CD1c-positive myeloid dendritic cell (primary cell): Measurements from ENCODE around the gene C11orf16.
A peak's percentile ranks its signal among the peaks of the same experiment; 100 is the strongest.
"Not testable (repeated sequence)": the region's sequence is repeated elsewhere in the genome, so short reads cannot be mapped to it uniquely, and the experiment has no call there.

Experiments used
- DNase-seq: peaks from one replicate; pipeline ENCODE4 v3.0.0-alpha.2; 2016; ENCODE audit errors: extremely low spot score

The C11orf16 gene

DNA sequence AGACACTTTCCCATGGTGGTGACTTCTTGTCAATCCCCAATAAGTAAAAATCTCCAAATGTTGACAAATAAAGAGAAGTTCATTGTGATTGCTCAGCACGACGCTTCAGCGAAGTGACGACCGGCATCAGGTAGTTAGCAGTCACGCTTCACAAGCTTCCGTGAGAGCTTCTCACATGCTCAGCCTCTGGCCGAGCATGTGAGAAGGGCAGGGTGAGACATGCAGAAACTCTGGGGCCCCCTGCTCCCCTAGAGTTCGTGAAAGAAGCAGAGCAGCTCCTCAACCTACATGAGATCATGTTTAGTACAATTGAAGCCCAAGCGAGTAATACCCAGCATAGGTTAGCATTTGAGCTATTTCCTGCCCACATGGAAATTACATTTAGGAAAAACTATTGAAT lies 4.4 kb upstream of the C11orf16 start:
- no peak for DNase-seq

DNA sequence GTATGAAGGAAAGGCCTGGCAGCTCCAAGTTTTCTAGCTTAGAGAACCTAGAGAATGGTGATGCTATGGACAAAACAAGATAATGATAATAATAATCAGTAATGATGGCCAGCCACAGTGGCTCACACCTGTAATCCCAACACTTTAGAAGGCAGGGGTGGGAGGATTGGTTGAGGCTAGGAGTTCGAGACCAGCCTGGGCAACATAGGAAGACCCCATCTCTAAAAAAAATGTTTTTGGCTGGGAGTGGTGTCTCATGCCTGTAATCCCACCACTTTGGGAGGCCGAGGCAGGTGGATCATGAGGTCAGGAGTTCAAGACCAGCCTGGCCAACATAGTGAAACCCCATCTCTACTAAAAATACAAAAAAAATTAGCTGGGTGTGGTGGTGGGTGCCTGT lies 3.0 kb upstream of the C11orf16 start:
- not testable (repeated sequence) for DNase-seq

DNA sequence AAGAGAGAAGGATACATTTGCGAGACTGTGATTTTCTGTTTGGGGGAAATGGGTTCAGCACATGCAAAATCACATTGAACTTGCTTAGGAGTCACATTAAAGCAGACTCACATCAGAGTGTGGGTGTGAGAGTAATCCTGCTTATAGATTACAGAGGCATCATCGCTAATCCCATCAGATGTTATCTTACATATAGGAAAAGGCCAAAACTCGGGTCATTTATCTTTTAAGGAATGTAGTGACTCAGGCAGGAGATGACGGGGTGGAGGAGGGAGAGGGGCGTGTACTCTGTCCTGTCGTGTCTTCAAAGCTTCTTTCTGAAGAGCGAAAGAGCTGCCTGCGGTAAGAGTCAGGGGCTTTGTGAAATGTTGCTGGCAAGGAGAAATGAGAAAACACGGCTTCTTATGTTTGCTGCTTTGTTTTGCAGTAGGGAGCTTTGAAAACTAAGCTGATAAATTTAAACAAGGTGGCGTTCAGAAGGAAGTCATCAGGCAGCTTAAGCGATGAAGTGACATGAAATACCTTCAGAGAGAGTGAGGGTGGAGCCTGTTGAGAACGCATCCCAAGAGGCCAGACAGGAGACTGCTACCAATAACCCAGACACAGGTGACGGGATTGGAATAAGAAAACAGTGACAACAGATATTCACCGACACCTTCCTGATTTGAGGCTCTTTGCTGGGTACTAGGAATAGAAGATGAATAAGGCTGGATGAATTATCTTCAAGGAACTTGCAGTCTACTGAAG lies 2.2 kb upstream of the C11orf16 start:
- no peak for DNase-seq

DNA sequence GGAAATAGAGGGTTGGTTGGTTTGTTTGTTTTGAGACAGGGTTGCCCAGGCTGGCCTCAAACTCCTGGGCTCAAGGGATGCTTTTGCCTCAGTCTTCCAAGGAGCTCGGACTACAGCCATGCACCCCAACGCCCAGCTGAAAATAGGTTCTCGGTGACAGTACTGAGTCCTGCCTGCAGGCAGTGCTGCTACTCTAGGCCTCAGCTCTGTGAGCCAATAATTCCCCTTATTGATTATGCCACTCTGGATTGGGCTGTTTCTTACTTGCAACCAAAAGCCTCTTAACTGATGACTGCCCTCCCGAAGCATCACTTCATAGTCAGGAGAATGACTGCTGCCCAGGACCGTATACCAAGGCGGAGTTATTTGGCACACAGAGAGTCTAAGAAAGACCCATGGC lies 1.2 kb upstream of the C11orf16 start:
- DNase-seq = no peak

DNA sequence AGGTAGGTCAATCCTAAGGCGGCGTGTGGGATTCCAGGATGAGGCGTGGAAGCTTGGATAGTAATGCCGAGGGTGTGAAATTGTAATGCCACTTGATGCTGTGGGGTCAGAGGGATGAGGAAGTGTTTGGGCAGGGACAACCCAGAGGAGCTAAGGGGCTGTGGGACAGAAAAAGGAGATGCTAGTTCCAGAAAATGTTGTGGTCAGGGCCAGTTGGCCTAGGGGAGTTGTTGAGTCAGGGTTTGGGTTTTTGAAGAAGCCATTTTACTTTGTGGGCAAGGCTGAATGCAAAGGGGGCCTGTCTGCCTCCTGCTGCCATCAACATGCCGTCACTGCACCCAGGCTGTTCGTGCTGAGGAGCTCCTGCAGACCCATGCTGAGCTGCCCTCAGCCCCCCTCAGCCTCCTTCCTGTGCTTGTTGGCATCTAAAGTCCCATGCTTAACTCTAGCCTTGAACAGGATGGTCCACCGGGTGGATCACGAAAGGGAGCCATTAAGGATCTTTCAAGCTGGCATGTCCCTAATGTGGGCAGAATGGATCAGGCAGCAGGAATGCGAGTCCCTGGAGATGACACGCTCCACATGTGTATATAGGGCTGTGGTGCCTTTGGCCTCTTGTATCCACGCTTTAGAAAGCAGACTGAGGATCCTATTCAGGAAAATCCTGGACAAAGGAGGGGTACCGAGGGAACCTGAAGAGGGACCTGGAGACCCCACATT lies 2.1 kb downstream of the C11orf16 start:
- no peak for DNase-seq

DNA sequence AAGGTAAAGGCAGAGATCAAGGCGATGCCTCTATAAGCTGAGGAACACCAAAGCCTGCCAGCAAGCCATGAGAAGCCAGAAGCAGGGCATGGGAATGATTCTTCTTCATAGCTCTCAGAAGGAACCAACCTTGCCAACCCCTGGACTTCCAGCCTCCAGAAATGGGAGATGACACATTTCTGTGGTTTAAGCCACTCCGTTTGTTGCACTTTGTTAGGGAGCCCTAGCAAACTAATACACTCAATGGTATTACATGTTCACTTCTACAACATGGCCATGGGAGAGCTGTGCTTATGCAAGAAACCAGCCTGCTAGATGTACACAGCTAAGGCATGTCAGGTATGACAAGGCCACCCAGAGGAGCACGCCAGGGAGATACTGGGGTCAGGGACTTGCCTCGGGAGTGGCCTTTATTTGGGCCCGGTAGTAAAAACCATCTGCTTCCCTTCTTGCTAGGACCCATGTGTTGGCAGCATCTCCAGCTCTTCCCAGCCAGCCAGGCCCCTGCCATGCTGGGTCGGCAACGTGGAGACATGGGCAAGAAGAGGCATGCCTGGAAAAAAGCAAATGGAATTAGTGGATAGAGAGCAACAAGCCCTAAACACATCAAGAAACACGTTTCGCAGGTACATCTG lies 3.6 kb downstream of the C11orf16 start:
- DNase-seq = no peak

DNA sequence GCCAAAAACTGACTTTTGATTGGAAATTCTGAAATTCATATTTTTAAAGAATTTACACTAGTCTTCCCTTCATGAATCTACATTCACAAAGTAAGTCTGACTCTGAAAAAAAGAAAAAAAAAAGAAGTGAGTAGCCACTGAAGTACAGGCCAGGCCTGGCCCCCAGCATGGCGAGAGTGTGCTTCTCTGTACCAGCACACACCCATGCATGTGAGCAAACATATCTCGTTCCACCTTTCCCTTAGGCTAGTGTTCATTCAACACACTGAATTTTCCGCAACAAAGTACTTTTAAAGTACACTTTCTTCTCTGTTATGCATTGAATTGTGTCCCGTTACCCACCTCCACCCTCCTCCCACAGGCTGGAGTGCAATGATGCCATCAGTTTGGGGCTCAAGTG lies 4.5 kb downstream of the C11orf16 start:
- DNase-seq = no peak

DNA sequence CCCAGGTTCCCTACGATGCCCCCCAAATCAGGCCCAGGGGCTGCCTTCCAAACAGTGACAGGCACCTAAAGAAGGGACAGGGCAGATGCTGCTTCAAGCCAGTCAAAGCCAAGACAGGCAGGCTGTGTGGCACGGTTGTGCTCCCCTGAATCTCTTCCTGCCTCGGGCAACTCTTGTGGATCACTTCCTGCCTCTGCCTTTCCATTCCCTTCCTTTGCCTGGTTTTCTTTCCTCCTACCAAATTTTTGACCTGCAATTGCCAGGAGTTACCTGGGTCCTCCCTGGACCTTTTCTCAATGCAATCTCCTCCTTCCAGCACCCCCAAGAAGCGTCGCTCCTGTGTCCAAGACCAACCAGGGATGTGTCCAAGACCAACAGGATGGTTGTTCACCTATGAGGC lies 5.5 kb downstream of the C11orf16 start:
- DNase-seq = no peak

DNA sequence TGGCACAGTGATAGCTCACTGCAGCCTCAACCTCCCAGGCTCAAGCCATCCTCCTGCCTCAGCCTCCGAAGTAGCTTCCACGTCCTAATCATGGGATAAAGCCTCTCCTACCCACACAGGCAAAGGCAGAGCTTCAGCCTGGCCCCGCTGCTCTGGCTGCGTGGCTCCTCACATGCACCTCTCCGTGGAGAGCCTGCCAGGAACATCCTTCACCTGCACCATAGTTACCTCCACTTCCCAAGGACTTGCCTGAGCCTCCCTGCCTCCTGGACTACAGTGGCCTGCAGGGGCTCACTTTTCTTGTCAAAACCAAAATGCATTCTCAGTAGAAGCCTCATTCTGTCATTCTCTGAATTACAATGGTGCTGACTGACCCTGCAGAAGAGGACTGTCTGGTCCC lies 6.5 kb downstream of the C11orf16 start:
- DNase-seq = no peak

DNA sequence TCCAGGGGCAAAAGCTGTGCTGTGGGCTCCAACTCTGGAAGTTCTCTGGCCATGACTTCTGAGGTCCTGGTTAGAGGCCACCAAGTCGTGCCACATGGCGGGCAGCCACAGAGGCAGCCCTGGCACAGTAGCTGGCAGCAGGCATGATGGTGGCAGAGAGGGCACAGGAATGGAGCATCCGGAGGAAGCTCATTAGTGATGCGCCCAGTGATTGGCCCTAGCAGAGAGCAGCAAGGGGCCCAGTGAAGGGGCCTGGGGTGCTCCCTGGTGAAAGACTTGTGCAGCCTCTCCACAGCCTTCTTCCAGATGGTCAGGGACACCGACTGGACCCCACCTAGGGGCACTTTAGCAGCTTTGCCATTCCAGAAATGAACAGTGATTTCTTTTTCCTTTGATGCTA lies 7.0 kb downstream of the C11orf16 start:
- DNase-seq = no peak

DNA sequence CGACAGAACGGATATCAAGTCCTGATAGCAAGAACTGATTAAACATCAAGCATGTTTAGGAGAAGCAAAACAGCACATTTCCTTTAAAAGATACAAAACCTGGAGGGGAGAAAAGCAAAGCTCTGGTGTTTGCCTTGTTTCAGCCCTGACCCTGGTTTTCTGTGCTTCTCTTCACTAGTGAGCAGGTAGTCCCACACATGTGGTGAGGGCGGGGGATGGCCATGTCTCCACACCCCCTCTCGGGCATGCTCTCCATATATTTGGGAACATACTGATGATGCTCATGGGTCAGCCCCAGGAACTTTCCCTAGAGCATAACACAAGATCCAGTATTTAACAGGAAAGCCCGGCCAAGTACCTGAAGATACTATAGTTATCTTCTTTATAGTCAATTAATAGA lies 10.1 kb downstream of the C11orf16 start:
- DNase-seq = no peak

DNA sequence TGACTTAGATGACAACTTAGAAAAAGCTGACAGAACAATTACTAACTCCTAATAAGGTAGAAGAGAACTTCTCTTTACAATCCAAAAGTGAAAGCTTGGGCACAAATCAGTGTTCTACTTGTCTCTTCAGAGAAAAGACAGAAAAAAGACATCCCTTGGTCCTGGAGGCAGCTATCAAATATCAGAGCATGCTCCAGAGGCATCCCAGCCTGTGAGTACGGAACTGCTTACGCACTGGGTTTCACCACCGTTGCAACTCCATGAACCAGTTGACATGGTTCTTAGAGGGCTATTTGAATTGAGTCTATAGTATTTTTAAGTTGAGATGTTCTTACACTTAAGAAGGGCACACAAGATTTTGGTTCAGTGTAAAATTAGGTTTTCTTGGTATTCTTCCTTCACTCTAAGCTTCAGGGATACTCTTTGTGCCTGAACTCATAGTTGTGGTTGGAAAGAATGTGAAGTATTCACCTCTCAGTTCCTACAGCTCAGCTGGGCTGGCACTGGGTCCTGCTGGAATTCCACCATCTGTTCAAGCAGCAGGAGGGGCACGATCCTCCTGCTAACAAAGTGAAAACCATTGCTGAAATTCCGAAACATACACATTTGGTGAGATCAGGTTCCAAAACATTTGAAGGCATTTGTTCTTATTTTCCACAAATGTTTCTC lies 15.5 kb downstream of the C11orf16 start:
- DNase-seq = no peak

DNA sequence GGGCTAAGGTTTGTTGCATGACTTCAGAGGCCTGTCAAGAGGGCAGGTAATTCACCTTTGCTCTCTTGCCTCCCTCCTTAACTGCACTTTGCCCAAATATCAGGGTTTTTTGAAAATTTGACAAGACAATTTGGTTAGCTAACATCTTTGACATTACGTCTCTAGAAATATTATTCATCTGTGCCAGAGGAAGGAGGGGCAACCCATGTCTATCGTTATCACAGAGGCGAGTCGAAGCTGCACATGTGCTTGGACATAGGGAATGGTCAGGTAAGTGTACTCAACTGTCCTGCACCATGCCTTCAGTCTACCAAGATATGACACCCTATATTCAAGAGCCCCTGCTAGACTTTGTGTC lies 18.1 kb downstream of the C11orf16 start:
- DNase-seq = no peak

DNA sequence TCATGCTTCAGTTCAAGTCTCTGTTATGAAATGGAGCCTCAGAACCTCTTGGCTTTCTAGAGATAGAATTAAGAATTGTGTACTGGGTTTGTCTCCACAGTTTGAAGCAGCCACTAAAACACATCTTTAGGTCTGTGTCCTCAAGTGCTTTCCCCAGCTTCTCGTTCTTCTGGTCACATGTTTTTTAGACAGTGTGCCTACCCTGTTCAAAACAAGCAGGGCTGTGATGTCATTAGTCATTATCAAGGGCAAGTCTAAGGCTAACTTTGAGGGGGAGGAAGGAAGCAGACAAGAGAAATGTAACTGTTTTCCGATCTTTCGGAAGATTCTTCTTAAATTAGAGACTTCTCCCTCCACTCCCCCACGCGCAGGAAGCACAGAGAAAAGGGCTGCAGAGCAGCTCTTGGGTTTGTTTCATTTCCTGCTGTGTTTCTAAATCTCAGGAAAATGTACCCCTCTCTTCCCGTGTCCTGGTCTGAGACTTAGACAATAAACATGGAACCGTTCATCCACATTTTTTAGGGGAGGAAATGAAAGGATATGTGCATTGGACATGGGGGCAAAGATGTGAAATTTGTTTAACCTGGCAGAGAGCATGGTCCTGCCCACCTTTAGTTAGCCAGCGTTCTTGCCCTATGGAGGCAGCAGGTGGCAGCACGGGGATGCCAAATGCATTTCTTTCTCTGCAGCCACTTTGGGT lies 18.6 kb downstream of the C11orf16 start:
- peak; percentile 59 for DNase-seq

DNA sequence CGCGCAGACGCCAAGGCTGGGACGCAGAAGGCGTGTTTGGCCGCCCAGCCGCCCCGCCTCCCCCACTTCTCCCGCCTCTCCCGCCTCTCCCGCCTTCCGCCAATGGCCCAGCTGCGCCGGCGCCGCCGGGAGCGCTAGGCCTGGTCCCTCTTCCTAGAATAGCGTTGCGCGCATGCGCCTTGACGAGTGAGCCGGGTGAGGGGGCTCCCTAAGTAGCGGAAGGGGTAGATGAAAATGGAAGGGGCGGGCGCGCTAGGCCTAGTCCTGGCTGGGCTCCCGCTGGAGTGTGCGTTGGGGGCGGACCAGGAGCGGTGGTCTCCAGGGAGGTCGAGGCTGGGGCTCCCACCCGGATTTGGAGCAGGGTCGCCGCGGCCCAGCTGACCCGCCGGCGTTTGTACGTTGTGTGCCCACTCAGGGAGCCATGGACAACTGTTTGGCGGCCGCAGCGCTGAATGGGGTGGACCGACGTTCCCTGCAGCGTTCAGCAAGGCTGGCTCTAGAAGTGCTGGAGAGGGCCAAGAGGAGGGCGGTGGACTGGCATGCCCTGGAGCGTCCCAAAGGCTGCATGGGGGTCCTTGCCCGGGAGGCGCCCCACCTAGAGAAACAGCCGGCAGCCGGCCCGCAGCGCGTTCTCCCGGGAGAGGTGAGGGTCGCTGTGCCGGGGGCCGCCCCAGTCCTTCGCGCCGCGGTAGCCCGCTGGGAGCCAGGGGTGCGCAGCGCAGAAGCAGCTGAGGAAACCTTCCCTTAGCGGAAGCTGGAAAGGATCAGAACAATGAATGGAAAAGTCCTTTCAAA lies 21.5 kb downstream of the C11orf16 start, which contains the start of gene AKIP1:
Gene AKIP1 (plus strand): TSS at position 161 of the 795 bp plus-strand sequence. CDS start 261 bp downstream, at position 422.
- DNase-seq = peak; percentile 94

DNA sequence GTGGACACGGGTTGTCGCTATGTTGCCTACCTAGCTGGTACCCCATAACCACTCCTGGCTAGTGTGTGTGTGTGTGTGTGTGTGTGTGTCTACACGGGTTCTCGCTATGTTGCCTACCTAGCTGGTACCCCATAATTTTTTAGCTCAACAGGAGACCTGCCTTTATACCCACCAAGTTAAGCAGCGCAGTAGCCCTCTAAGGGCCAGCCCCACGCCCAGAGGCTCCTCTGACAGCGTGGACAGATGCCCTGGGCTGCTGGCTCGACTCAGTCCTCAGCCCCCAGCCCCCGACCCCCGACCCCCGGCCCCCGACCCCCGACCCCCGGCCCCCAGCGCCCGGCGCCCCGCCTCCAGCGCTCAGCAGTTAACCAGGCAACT lies 22.1 kb downstream of the C11orf16 start:
- no peak for DNase-seq

DNA sequence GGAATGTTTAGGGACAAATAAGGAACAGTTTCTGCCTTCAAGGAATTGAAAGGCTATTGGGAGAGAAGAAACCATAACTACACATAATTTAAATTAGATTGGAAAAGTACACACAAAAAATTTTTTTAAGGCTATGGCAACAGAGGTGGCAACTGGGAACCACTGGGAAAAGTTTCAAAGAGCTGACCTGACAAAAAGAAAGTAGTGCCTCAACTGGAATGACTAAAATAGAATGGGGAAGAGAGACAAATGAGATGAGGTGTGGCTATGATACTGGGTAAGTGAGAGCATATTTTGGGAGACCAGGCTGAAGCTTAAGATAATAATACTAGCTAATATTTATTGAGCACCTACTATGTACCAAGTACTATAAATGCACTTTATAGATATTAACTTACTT lies 24.6 kb downstream of the C11orf16 start:
- DNase-seq = no peak

DNA sequence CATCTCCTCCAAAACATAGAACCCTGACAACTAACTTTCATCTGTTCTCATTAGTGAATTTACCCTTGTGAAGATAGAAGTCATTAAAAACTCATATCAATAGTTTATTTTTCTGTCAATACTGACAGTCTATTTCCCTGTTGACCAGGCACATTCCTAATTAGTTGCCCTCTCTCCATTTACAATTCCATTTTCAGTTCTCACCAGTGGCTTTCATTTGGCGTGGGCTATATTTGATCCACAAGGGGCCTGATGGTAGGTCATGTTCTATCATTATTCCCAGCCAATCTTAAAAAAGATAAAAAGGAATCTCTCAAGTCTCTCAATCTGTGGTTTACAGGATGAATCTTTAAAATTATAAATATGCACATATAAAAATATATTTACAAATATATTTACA lies 25.6 kb downstream of the C11orf16 start:
- DNase-seq = no peak

DNA sequence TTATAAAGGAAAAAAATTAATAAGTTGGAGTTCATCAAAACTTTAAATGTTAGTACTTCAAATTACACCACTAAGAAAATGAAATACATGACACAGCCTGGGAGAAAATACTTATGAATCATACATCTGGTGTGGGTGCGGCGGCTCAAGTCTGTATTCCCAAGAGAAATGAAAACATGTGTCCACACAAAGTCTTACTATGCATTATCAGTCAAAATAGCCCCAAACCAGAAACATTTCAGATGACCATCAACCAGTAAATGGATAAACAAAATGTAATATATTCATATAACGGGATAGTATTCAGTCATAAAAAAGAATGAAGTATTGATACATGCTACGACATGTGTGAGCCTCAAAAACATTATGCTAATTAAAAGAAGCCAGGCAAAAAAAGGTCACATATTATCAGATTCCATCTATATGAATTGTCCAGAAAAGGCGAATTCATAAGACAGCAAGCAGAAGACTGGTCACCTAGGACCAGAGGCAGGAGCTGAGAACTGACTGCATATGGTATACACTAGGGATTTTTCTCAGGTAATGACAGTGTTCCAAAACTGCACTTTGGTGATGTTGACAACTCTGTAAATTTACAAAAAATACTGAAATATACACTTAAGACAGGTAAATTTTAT lies 27.1 kb downstream of the C11orf16 start:
- DNase-seq = no peak

DNA sequence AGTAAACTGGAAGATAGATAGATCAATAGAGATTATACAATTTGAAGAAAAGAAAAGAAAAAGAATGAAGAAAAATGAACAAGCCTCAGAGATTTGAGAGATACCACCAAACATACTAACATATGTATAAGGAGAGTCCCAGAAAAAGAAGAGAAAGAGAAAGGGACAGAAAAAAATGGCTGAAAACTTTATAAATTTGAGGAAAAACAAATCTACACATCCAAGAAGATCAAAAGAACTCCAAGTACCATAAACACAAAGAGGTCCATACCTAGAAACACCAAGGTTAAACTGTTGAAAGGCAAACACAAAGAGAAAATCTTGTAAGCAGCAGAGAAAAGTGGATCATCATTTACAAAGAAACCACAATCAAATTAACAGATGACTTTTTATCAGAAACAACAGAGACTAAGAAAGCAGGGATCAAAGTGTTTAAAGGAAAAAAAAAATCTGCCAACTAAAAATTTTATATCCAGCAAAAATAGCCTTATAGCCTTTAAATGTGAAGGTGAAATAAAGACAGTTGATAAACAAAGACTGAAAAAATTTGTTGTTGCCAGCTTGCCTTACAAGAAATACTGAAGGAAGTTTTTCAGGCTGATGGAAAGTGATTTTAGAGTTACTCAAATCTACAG lies 33.5 kb downstream of the C11orf16 start:
- DNase-seq = no peak
